Vagina (tissue), 2 donors: ENCODE measurements around the gene SNTB2. TPM values are rescaled to one million over a fixed set of nuclear protein-coding genes. Genes with fewer than 3 reads are reported as not detected.
A peak's percentile ranks its signal among the peaks of the same experiment; 100 is the strongest.
"Not testable (repeated sequence)": the region's sequence is repeated elsewhere in the genome, so short reads cannot be mapped to it uniquely, and the experiment has no call there.

Source experiments
- DNase-seq, 2 donors: peaks; one replicate each; pipeline ENCODE4 v3.0.0-alpha.2; 2017; ENCODE audit errors: extremely low spot score in 2 of 2
- H3K27ac ChIP-seq: fragments of 200-600 bp; sonication (generic); one replicate; pipeline ENCODE4 v1.5.1; 2019
- H3K27me3 ChIP-seq: fragments of 200-600 bp; sonication (generic); one replicate; pipeline ENCODE4 v1.5.1; 2019
- H3K36me3 ChIP-seq, 2 donors: fragments of 200-600 bp; sonication (generic); one replicate each; pipeline ENCODE4 v1.5.1; 2017 to 2019
- H3K4me1 ChIP-seq: fragments of 200-600 bp; sonication (generic); one replicate; pipeline ENCODE4 v1.5.1; 2019
- H3K4me3 ChIP-seq, 2 donors: fragments of 200-600 bp; sonication (generic); 1 replicate in 1 of 2; 2 replicates in 1 of 2; pipeline ENCODE4 v1.5.1; 2016 to 2019
- H3K9me3 ChIP-seq: fragments of 200-600 bp; sonication (generic); one replicate; pipeline ENCODE4 v1.5.1; 2019
- POLR2A ChIP-seq, 2 donors: fragments of 450-650 bp; IDR thresholded peaks; one replicate each; pipeline ENCODE4 v1.6.1; 2017; ENCODE audit warnings: antibody characterized with exemption in 2 of 2, mild to moderate bottlenecking in 2 of 2, moderate library complexity in 2 of 2
- POLR2AphosphoS5 ChIP-seq, 2 donors: sonication (generic); formaldehyde crosslinking; IDR thresholded peaks; one replicate each; pipeline ENCODE4 v1.9.0; 2017; ENCODE audit warnings: antibody characterized with exemption in 2 of 2, mild to moderate bottlenecking in 2 of 2, low read depth in 1 of 2; ENCODE audit not compliant: insufficient read depth in 1 of 2
- intact Hi-C: fragments of 100-400 bp; cut with DNase I; formaldehyde crosslinking; loops from one replicate; pipeline ENCODE4 v1.15.1; 2023
- total RNA-seq: library from RNA; depleted of rRNA; stranded (reverse); fragments of >200 nt; gene quantifications from one replicate; pipeline ENCODE4 v1.2.3, GENCODE V29; 2016
- TF ChIP-seq, protein P1 (sequence below), 3 experiments: fragments of 450-650 bp in 2 of 3; fragments of 200-600 bp in 1 of 3; sonication (generic) in 1 of 3; IDR thresholded peaks; one replicate each; pipeline ENCODE4 v1.5.1; 2017 to 2019; ENCODE audit warnings: antibody characterized with exemption in 3 of 3, mild to moderate bottlenecking in 2 of 3, moderate library complexity in 2 of 3

The SNTB2 gene
- total RNA-seq, 1 donor from 2014 or later: 50.8 TPM

DNA sequence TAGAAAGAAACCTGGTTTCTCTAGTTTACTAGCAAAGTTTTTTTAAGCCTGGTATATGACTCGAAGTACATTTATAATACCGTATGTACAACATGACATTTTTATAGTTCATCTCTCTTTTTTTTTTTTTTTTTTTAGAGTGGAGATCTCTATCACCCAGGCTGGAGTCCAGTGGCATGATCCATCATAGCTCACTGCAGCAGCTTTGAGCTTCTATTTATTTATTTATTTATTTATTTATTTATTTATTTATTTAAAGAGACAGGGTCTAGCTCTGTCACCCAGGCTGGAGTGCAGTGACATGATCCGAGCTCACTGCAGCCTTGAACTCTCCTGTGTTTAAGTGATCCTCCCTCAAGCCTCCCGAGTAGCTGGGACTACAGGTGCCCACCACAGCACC lies 98.3 kb downstream of the SNTB2 start:
- H3K4me3 ChIP-seq: no peak overlapping the region
- intact Hi-C loops: loop anchor here (5.0 to 10.0 kb wide), 2 partner anchors 100 to 133 kb away; partner anchors contain the start of gene SNTB2
- H3K36me3 ChIP-seq: peaks cover 0 to 19% of the 10 kb centered on the region in 2 donors
- H3K4me1 ChIP-seq: no peaks in the 10 kb centered on the region
- DNase-seq: no peak
- no peak overlapping the region for H3K27ac ChIP-seq
- no peak for TF ChIP-seq POLR2A (IDR thresholded peaks at IDR 0.05)
- TF ChIP-seq, protein P1, sequence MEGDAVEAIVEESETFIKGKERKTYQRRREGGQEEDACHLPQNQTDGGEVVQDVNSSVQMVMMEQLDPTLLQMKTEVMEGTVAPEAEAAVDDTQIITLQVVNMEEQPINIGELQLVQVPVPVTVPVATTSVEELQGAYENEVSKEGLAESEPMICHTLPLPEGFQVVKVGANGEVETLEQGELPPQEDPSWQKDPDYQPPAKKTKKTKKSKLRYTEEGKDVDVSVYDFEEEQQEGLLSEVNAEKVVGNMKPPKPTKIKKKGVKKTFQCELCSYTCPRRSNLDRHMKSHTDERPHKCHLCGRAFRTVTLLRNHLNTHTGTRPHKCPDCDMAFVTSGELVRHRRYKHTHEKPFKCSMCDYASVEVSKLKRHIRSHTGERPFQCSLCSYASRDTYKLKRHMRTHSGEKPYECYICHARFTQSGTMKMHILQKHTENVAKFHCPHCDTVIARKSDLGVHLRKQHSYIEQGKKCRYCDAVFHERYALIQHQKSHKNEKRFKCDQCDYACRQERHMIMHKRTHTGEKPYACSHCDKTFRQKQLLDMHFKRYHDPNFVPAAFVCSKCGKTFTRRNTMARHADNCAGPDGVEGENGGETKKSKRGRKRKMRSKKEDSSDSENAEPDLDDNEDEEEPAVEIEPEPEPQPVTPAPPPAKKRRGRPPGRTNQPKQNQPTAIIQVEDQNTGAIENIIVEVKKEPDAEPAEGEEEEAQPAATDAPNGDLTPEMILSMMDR (IDR thresholded peaks at IDR 0.05): no peak
- TF ChIP-seq POLR2AphosphoS5 (IDR thresholded peaks at IDR 0.05; ENCODE audit: insufficient read depth in 1 of 2, low read depth in 1 of 2): no peak
- H3K27me3 ChIP-seq: no peaks in the 10 kb centered on the region
- H3K9me3 ChIP-seq: no peaks in the 10 kb centered on the region

DNA sequence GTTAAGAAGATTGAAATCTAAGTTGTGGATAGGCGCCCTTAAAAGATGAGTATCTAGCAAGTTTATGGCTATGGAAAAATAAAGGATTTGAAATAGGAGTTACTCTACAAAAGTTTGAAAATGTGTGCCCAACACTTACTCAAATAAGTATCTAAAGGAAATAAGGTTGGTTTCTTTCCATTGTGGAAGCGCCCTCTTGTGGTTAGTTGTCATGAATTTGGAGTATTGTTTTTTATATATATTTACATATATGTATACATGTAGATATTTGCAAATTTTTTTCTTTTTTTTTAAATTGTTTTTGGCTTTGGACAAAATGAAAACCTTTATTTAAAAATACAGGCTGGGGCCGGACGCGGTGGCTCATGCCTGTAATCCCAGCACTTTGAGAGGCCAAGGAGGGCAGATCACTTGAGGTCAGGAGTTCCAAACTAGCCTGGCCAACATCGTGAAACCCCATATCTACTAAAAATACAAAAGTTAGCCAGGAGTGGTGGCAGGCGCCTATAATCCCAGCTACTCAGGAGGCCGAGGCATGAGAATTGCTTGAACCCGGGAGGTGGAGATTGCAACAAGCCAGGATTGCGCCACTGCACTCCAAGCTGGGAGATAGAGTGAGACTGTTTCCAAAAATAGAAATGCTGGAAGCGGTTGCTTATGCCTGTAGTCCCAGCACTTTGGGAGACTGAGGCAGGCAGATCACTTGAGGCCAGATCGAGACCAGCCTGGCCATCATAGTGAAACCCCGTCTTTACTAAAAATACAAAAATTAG lies 100.2 kb downstream of the SNTB2 start:
- H3K36me3 ChIP-seq: peaks cover 0 to 19% of the 10 kb centered on the region in 2 donors
- no peaks in the 10 kb centered on the region for H3K4me1 ChIP-seq
- no peaks in the 10 kb centered on the region for H3K9me3 ChIP-seq
- TF ChIP-seq POLR2A (IDR thresholded peaks at IDR 0.05) (no peak), POLR2AphosphoS5 (IDR thresholded peaks at IDR 0.05; ENCODE audit: insufficient read depth in 1 of 2, low read depth in 1 of 2) (peak in 1 of 2 donors; percentile 25)
- TF ChIP-seq, protein P1 (IDR thresholded peaks at IDR 0.05): peak in 2 of 3 experiments; percentile 39 to 72
- DNase-seq: no peak
- no peak overlapping the region for H3K4me3 ChIP-seq
- H3K27me3 ChIP-seq: no peaks in the 10 kb centered on the region
- peak overlapping the region; percentile 45 for H3K27ac ChIP-seq
- intact Hi-C loops: loop anchor here (5.0 to 10.0 kb wide), 2 partner anchors 102 to 135 kb away; partner anchors contain the start of gene SNTB2

DNA sequence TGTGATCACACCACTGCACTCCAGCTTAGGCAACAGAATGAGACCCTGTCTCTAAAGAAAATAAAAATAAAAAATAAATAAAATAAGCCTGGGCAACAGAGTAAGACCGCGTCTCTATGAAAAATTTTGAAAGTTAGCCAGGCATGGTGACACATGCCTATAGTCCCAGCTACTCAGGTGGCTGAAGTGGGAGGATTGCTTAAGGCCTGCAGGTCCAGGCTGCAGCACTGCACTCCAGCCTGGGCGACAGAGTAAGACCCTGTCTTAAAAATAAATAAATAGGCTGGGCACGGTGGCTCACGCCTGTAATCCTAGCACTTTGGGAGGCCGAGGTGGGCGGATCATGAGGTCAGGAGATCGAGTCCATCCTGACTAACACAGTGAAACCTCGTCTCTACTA lies 104.7 kb downstream of the SNTB2 start:
- H3K36me3 ChIP-seq, H3K4me3 ChIP-seq, H3K4me1 ChIP-seq, intact Hi-C loops, H3K27me3 ChIP-seq, H3K9me3 ChIP-seq, H3K27ac ChIP-seq: not testable (repeated sequence)
- peak in 1 of 2 donors; percentile 8 for DNase-seq

DNA sequence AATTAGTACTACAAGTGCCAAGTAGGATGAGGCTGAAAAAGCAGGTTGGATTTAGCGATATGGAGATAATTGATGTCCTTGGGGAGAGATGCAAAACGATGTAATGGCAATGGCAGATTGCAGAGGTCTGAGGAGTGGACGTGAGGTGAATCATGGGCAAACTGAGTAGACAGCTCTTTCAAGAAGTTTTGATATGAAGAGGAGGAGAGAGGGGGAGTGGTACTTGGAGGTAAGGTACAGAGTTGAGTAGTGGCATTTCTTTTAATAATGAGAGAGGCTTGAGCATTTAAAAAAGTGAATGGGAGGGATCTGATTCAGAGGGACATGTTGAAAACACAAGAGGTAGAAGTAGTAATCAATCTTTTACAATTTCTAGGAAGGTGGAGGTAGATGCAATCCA lies 106.4 kb downstream of the SNTB2 start:
- H3K27ac ChIP-seq: no peak overlapping the region

DNA sequence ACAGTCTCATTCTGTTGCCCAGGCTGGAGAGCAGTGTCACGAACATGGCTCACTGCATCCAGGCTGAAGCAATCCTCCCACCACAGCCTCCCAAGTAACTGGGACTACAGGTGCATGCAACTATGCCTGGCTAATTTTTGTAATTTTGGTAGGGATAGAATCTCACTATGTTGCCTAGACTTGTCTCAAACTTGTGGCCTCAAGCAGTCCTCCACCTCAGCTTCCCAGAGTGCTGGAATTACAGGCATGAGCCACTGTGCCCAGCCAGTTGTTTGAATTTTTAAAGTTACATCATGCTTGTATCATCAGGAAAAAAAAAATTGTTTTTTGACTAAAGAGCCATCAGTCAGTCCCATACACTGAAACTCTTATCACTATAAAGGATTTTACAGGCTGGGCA lies 107.1 kb downstream of the SNTB2 start:
- Histone ChIP-seq H3K27me3 (no peaks in the 10 kb centered on the region), H3K27ac (no peak overlapping the region), H3K36me3 (no peaks in the 10 kb centered on the region), H3K9me3 (no peaks in the 10 kb centered on the region), H3K4me1 (no peaks in the 10 kb centered on the region), H3K4me3 (no peak overlapping the region)
- peak in 1 of 2 donors; percentile 52 for DNase-seq
- TF ChIP-seq POLR2AphosphoS5 (IDR thresholded peaks at IDR 0.05; ENCODE audit: insufficient read depth in 1 of 2, low read depth in 1 of 2) (no peak), POLR2A (IDR thresholded peaks at IDR 0.05) (no peak)
- TF ChIP-seq, protein P1 (IDR thresholded peaks at IDR 0.05): no peak
- intact Hi-C loops: no loop called here

More for the DNA sequence above, 106.4 kb downstream of the SNTB2 start:
- DNase-seq: no peak
- TF ChIP-seq, protein P1 (IDR thresholded peaks at IDR 0.05): no peak
- TF ChIP-seq POLR2AphosphoS5 (IDR thresholded peaks at IDR 0.05; ENCODE audit: insufficient read depth in 1 of 2, low read depth in 1 of 2) (no peak), POLR2A (IDR thresholded peaks at IDR 0.05) (no peak)
- H3K36me3 ChIP-seq: no peaks in the 10 kb centered on the region
- intact Hi-C loops: no loop called here
- H3K4me3 ChIP-seq: no peak overlapping the region
- no peaks in the 10 kb centered on the region for H3K27me3 ChIP-seq
- no peaks in the 10 kb centered on the region for H3K4me1 ChIP-seq
- H3K9me3 ChIP-seq: no peaks in the 10 kb centered on the region

DNA sequence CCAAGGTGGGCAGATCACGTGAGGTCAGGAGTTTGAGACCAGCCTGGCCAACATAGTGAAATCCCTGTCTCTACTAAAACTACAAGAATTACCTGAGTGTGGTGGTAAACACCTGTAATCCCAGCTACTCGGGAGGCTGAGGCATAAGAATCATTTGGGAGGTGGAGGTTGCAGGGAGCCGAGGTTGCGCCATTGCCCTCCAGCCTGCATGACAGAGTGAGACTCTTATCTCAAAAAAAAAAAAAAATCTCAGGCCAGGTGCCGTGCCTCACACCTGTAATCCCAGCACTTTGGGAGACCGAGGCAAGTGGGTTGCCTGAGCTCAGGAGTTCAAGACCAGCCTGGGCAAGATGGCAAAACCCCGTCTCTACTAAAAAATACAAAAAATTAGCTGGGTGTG lies 109.8 kb downstream of the SNTB2 start:
- H3K4me1 ChIP-seq, intact Hi-C loops, H3K4me3 ChIP-seq, H3K27ac ChIP-seq, H3K9me3 ChIP-seq, H3K27me3 ChIP-seq: not testable (repeated sequence)
- peaks cover 0 to 25% of the 10 kb centered on the region in 2 donors for H3K36me3 ChIP-seq
- DNase-seq: peak in 1 of 2 donors; percentile 29
